Measurements from ENCODE around the gene LIPC. TPM values are rescaled to one million over a fixed set of nuclear protein-coding genes. Genes with fewer than 3 reads are reported as not detected.

The LIPC gene
- total RNA-seq, 1 donor from 2014 or later: 0.13 TPM

GRCh38 chr15:58608711-58609110 is 176.9 kb downstream of the LIPC start:
- DNase-seq (ENCODE audit: low read depth in 2 of 2): no peak

DNA sequence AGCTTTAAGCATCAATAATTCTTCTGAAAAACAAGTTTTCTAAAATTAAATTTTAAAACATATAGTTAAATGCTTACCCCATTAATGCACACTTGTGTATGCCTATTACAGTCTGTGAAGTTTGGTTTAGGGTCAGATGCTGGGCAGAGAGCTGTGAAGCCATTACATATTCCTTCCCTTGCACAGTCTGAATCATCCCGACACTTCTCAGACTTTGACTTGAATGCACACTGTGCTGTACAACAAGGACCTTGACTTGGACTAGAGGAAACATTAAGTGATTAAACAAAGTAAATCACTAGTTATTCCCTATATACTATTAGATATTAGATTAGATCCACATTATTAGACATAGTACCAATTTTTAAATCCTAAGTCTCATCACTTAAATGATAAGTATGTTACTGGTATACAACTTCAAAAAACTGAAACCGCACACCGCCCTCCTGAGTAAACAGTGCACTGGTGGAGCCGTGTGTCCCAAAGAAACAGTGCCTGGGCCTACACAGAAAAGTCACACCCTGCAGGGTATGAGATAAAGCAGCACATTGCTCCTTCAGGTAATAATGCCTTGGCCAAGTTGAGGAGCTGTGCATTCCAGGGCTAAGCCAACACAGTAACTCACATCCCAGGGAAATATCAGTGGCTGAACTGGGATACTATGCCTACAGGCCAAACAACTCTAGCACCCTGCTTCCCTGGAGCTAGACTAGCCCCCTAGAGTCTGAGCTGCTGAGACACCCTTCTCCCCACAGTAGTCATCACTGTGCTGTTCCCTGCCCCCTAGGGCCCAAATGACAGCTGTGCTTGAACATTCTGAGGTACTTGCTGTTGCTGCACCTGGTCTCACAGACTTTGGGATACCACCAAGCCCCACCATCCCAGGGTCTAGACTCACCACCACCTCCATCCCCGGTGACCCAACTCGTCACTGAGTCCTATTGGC is 180.2 kb downstream of the LIPC start:
- no peak for DNase-seq (ENCODE audit: low read depth in 2 of 2)

DNA sequence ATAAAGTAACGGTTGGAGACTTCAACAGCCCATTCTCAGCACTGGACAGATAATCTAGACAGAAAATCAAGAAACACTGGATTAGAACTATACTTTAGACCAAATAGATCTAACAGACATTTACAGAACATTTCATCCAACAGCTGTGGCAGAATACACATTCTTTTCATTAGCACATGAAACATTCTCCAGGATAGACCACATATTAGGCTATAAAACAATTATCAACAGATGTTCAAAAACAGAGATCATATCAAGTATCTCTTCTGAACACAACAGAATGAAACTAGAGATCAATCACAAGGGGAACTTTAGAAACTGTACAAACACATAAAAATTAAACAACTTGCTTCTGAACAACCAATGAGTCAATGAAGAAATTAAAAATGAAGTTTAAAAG is 184.4 kb downstream of the LIPC start:
- DNase-seq (ENCODE audit: low read depth in 2 of 2): no peak

Data from dermis microvascular lymphatic vessel endothelial cell (primary cell).